ENCODE data around the gene BSPRY.

BSPRY gene

DNA sequence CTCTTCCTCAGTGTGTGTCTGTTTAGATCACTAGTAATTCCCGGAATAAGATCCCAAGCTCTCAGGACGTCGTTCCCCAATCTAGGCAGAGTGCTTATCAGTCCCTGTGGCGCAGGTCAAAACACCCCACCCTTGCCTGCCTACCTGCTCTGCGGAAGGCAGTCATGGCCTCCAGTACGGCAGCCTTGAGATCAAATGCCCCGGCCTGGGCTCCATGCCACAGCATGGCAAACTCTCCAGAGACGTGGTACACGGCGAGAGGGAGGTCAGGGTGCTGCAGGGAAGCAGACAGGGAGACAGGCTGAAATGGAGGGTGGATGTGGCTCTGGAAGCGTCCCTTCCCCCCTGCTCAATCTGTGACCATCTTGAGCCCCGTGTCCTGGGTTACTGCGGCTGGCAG, 39.5 kb downstream of the BSPRY start:
- Histone ChIP-seq H3K9me3 (ENCODE audit: severe bottlenecking) (no peaks in the 10 kb centered on the region), H3K36me3 (ENCODE audit: low read depth) (peaks cover 13% of the 10 kb centered on the region; the same call in 1 of the 2 replicates)

GRCh38 chr9:113389451-113389850, 40.1 kb downstream of the BSPRY start:
- TF ChIP-seq CTCF (IDR thresholded peaks at IDR 0.05; ENCODE audit: poor library complexity, severe bottlenecking), result no peak
- Histone ChIP-seq H3K4me3 (ENCODE audit: severe bottlenecking) (no peak overlapping the region), H3K4me1 (ENCODE audit: insufficient read depth, poor library complexity, severe bottlenecking) (no peaks in the 10 kb centered on the region), H3K36me3 (ENCODE audit: low read depth) (peaks cover 13% of the 10 kb centered on the region; the same call in 1 of the 2 replicates), H3K27me3 (ENCODE audit: insufficient read depth, poor library complexity, severe bottlenecking) (no peaks in the 10 kb centered on the region), H3K27ac (ENCODE audit: poor library complexity, severe bottlenecking) (no peak overlapping the region), H3K9me3 (ENCODE audit: severe bottlenecking) (no peaks in the 10 kb centered on the region)
- DNase-seq (ENCODE audit: low spot score), result no peak
- no peak for ATAC-seq (ENCODE audit: low read depth)

More for the DNA sequence above, 39.5 kb downstream of the BSPRY start:
- no peak for ATAC-seq (ENCODE audit: low read depth)
- no peak overlapping the region for H3K27ac ChIP-seq (ENCODE audit: poor library complexity, severe bottlenecking)
- H3K4me3 ChIP-seq (ENCODE audit: severe bottlenecking), result no peak overlapping the region
- no peaks in the 10 kb centered on the region for H3K4me1 ChIP-seq (ENCODE audit: insufficient read depth, poor library complexity, severe bottlenecking)
- no peak for DNase-seq (ENCODE audit: low spot score)
- no peaks in the 10 kb centered on the region for H3K27me3 ChIP-seq (ENCODE audit: insufficient read depth, poor library complexity, severe bottlenecking)
- no peak for TF ChIP-seq CTCF (IDR thresholded peaks at IDR 0.05; ENCODE audit: poor library complexity, severe bottlenecking)

DNA sequence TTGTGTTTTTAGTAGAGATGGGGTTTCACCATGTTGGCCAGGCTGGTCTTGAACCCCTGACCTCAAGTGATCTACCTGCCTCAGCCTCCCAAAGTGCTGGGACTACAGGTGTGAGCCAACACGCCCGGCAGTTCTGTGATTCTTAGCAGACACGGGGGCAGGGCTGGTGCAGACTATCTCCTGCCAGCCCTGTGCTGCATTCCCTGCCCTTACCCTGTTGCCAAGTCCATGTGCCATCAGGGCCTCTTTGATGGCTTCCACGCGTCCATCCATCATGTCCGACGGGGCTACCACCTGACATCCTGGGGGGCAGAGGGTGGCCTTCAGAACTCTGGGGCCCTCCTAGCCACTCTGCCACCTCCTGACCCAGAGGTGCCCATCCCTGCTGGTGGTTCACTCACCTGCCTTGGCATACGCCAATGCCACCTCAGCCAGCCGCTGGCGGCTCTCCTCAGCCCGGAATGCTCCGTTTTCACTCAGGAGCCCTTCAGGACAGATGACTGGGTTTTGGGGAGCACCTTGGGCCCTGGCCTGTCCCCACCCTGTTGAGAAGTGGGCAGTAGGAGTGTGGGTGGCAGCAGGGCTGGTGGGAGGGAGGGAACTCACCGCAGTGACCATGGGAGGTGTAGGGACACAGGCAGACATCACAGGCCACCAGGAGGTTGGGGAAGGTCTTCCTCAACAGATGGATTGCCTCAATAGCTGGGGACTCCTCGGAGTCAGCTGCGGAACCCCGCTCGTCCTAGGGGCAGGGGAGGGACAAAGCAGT, 41.0 kb downstream of the BSPRY start:
- no peaks in the 10 kb centered on the region for H3K9me3 ChIP-seq (ENCODE audit: severe bottlenecking)
- no peaks in the 10 kb centered on the region for H3K4me1 ChIP-seq (ENCODE audit: insufficient read depth, poor library complexity, severe bottlenecking)
- H3K27ac ChIP-seq (ENCODE audit: poor library complexity, severe bottlenecking), result no peak overlapping the region
- no peak for TF ChIP-seq CTCF (IDR thresholded peaks at IDR 0.05; ENCODE audit: poor library complexity, severe bottlenecking)
- DNase-seq (ENCODE audit: low spot score) (no peak), ATAC-seq (ENCODE audit: low read depth) (no peak)
- H3K4me3 ChIP-seq (ENCODE audit: severe bottlenecking), result no peak overlapping the region
- peaks cover 13% of the 10 kb centered on the region; the same call in 1 of the 2 replicates for H3K36me3 ChIP-seq (ENCODE audit: low read depth)
- no peaks in the 10 kb centered on the region for H3K27me3 ChIP-seq (ENCODE audit: insufficient read depth, poor library complexity, severe bottlenecking)

DNA sequence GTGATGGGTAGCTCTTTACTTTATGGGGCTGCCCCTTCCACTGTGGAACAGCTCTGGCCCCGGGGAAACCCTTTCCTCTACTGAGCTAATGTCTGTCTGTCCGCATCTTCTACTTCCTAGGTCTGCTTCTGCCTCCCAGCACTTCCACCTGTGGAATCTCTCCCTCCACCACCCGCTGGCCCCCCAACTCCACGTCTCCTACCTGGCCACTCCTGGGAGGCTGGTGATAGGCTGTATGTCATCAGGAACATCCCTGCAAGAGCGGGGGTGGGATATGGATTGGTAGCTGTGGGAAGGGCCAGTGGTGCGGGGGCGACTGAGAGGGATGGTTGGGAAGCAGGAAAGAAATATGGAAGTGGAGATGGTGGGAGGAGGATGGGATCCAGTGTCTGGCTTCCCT, 42.6 kb downstream of the BSPRY start:
- H3K36me3 ChIP-seq (ENCODE audit: low read depth), result peaks cover 13% of the 10 kb centered on the region; the same call in 1 of the 2 replicates
- DNase-seq (ENCODE audit: low spot score), result no peak
- no peak for ATAC-seq (ENCODE audit: low read depth)

More for the DNA sequence above, 42.6 kb downstream of the BSPRY start:
- Histone ChIP-seq H3K9me3 (ENCODE audit: severe bottlenecking) (no peaks in the 10 kb centered on the region), H3K4me3 (ENCODE audit: severe bottlenecking) (no peak overlapping the region), H3K27me3 (ENCODE audit: insufficient read depth, poor library complexity, severe bottlenecking) (no peaks in the 10 kb centered on the region), H3K27ac (ENCODE audit: poor library complexity, severe bottlenecking) (no peak overlapping the region), H3K4me1 (ENCODE audit: insufficient read depth, poor library complexity, severe bottlenecking) (no peaks in the 10 kb centered on the region)
- no peak for TF ChIP-seq CTCF (IDR thresholded peaks at IDR 0.05; ENCODE audit: poor library complexity, severe bottlenecking)

Measured in RWPE2 (cell line).